Right atrium auricular region (tissue), 2 donors: ENCODE results near the gene WDR46. TPM values are rescaled to one million over a fixed set of nuclear protein-coding genes. Genes with fewer than 3 reads are reported as not detected.

Experiments
- DNase-seq: peaks from one replicate; pipeline ENCODE4 v3.0.0-alpha.2; 2019; ENCODE audit warnings: low spot score
- H3K27ac ChIP-seq, 2 donors: fragments of 200-600 bp; sonication (generic); 1 replicate in 1 of 2; 2 replicates in 1 of 2; pipeline ENCODE4 v1.5.1; 2016 to 2019
- H3K27me3 ChIP-seq, 2 donors: fragments of 200-600 bp; sonication (generic); one replicate each; pipeline versions ENCODE4 v1.5.1 to v1.6.0; 2017 to 2019
- H3K36me3 ChIP-seq: fragments of 200-600 bp; sonication (generic); one replicate; pipeline ENCODE4 v1.5.1; 2016
- H3K4me1 ChIP-seq, 2 donors: fragments of 200-600 bp; sonication (generic); one replicate each; pipeline versions ENCODE4 v1.5.1 to v1.6.0; 2017 to 2019
- H3K4me3 ChIP-seq, 2 donors: fragments of 200-600 bp; sonication (generic); 1 replicate in 1 of 2; 2 replicates in 1 of 2; pipeline ENCODE4 v1.5.1; 2017 to 2019; ENCODE audit warnings: mild to moderate bottlenecking in 1 of 2, moderate library complexity in 1 of 2
- H3K9me3 ChIP-seq, 2 donors: fragments of 200-600 bp; sonication (generic); one replicate each; pipeline ENCODE4 v1.5.1; 2019
- CTCF ChIP-seq, 2 donors: fragments of 200-600 bp; sonication (generic); IDR thresholded peaks; one replicate each; pipeline ENCODE4 v1.5.1; 2019; ENCODE audit warnings: antibody characterized with exemption in 2 of 2
- total RNA-seq, 2 donors: library from RNA; depleted of rRNA; stranded (reverse); fragments of >200 nt; gene quantifications; one replicate each; pipeline ENCODE4 v1.1.0, GENCODE V29; 2016

WDR46 gene
- total RNA-seq, 2 donors from 2014 or later = 22.5 to 30.9 TPM

- DNase-seq = no peak
- H3K4me1 ChIP-seq = peaks cover 0 to under 1% of the 10 kb centered on the region in 2 donors
- no peak overlapping the region for H3K4me3 ChIP-seq
- H3K36me3 ChIP-seq = no peaks in the 10 kb centered on the region
- TF ChIP-seq CTCF (IDR thresholded peaks at IDR 0.05) = no peak
- H3K27me3 ChIP-seq = no peaks in the 10 kb centered on the region
- no peaks in the 10 kb centered on the region for H3K9me3 ChIP-seq
- no peak overlapping the region for H3K27ac ChIP-seq
These were observed 40.0 kb upstream of the WDR46 start for GRCh38 chr6:33329058-33329457.

GRCh38 chr6:33324125-33324524 is 35.1 kb upstream of the WDR46 start:
- H3K9me3 ChIP-seq = no peaks in the 10 kb centered on the region
- H3K27me3 ChIP-seq = no peaks in the 10 kb centered on the region
- H3K4me3 ChIP-seq = peak overlapping the region in 1 of 2 donors; percentile 78
- H3K27ac ChIP-seq = no peak overlapping the region
- H3K36me3 ChIP-seq = peaks cover 20% of the 10 kb centered on the region
- peaks cover 0 to 43% of the 10 kb centered on the region in 2 donors for H3K4me1 ChIP-seq
- DNase-seq = no peak
- no peak for TF ChIP-seq CTCF (IDR thresholded peaks at IDR 0.05)

GRCh38 chr6:33323623-33323948 is 34.5 kb upstream of the WDR46 start:
- H3K4me1 ChIP-seq = peaks cover 0 to 47% of the 10 kb centered on the region in 2 donors
- H3K27ac ChIP-seq = peak overlapping the region; percentile 82 to 89
- H3K9me3 ChIP-seq = no peaks in the 10 kb centered on the region
- no peaks in the 10 kb centered on the region for H3K27me3 ChIP-seq
- no peak for DNase-seq
- peaks cover 26% of the 10 kb centered on the region for H3K36me3 ChIP-seq
- peak overlapping the region; percentile 71 to 78 for H3K4me3 ChIP-seq
- no peak for TF ChIP-seq CTCF (IDR thresholded peaks at IDR 0.05)

- H3K9me3 ChIP-seq = no peaks in the 10 kb centered on the region
- H3K4me1 ChIP-seq = peaks cover 0 to 63% of the 10 kb centered on the region in 2 donors
- DNase-seq = no peak
- peaks cover 28% of the 10 kb centered on the region for H3K36me3 ChIP-seq
- TF ChIP-seq CTCF (IDR thresholded peaks at IDR 0.05) = no peak
- H3K27me3 ChIP-seq = no peaks in the 10 kb centered on the region
- H3K4me3 ChIP-seq = peak overlapping the region in 1 of 2 donors; percentile 78
- peak overlapping the region; percentile 46 to 89 for H3K27ac ChIP-seq
These were observed 32.2 kb upstream of the WDR46 start for GRCh38 chr6:33321227-33321626.

- H3K27me3 ChIP-seq = no peaks in the 10 kb centered on the region
- H3K36me3 ChIP-seq = peaks cover 28% of the 10 kb centered on the region
- H3K4me3 ChIP-seq = no peak overlapping the region
- TF ChIP-seq CTCF (IDR thresholded peaks at IDR 0.05) = no peak
- H3K27ac ChIP-seq = peak overlapping the region; percentile 46 to 89
- H3K4me1 ChIP-seq = peaks cover 0 to 65% of the 10 kb centered on the region in 2 donors
- H3K9me3 ChIP-seq = no peaks in the 10 kb centered on the region
- peak; percentile 95 for DNase-seq
These were observed 31.5 kb upstream of the WDR46 start for GRCh38 chr6:33320315-33321181.
